Colonic mucosa (tissue), 4 donors: ENCODE results near the gene SIRT7. TPM values are rescaled to one million over a fixed set of nuclear protein-coding genes. Genes with fewer than 3 reads are reported as not detected.

ENCODE experiments used
- DNase-seq: peaks from one replicate; pipeline ENCODE4 v3.0.0-alpha.2; 2020
- H3K27ac ChIP-seq: fragments of 200-600 bp; one replicate; pipeline ENCODE4 v1.8.0; 2021
- H3K27me3 ChIP-seq: fragments of 200-600 bp; one replicate; pipeline ENCODE4 v1.8.0; 2021
- H3K36me3 ChIP-seq: fragments of 200-600 bp; one replicate; pipeline ENCODE4 v1.8.0; 2021
- H3K4me1 ChIP-seq: fragments of 200-600 bp; one replicate; pipeline ENCODE4 v1.8.0; 2021; ENCODE audit warnings: mild to moderate bottlenecking
- H3K4me3 ChIP-seq: fragments of 200-600 bp; one replicate; pipeline ENCODE4 v1.8.0; 2021
- H3K9ac ChIP-seq, 2 donors: one replicate each; pipeline ENCODE4 v1.7.0; 2013; ENCODE audit warnings: control low read depth in 2 of 2, low read depth in 2 of 2, low read length in 2 of 2
- H3K9me3 ChIP-seq: fragments of 200-600 bp; one replicate; pipeline ENCODE4 v1.8.0; 2021
- CTCF ChIP-seq: fragments of 200-600 bp; IDR thresholded peaks from one replicate; pipeline ENCODE4 v1.8.0; 2022; ENCODE audit warnings: antibody characterized with exemption, mild to moderate bottlenecking
- intact Hi-C: fragments of 100-400 bp; cut with DNase I; formaldehyde crosslinking; loops from one replicate; pipeline ENCODE4 v1.14.1; 2022
- total RNA-seq, 2 donors: library from RNA; stranded (reverse); fragmentation: NEBNext Ultra II Directional in 1 of 2; extraction: Animal tissue kit (Norgen Biotek cat#: 25700) in 1 of 2; gene quantifications; one replicate each; pipeline ENCODE4 v1.2.1, GENCODE V29; 2021
- donor health status: healthy.
- donor health status: DM: no; HTN: no; CAD: no.
- donor health status: DM: no; HTN: no; CAD: no.

The SIRT7 gene
- total RNA-seq, 2 donors from 2014 or later = 43.3 to 81.9 TPM

GRCh38 chr17:81942167-81942553, 24.2 kb upstream of the SIRT7 start:
- H3K36me3 ChIP-seq = no peaks in the 10 kb centered on the region
- H3K9me3 ChIP-seq = no peaks in the 10 kb centered on the region
- H3K27ac ChIP-seq = no peak overlapping the region
- no peak for TF ChIP-seq CTCF
- H3K4me1 ChIP-seq = peaks cover 4% of the 10 kb centered on the region
- intact Hi-C loops = no loop called here
- H3K9ac ChIP-seq = no peak overlapping the region
- peaks cover 11% of the 10 kb centered on the region for H3K27me3 ChIP-seq
- H3K4me3 ChIP-seq = no peak overlapping the region
- no peak for DNase-seq

GRCh38 chr17:81941484-81942166, 23.6 kb upstream of the SIRT7 start:
- no peak for TF ChIP-seq CTCF
- H3K9ac ChIP-seq = peak overlapping the region in 1 of 2 donors; percentile 43
- H3K27ac ChIP-seq = no peak overlapping the region
- peaks cover 4% of the 10 kb centered on the region for H3K4me1 ChIP-seq
- intact Hi-C loops = no loop called here
- no peaks in the 10 kb centered on the region for H3K9me3 ChIP-seq
- peaks cover 11% of the 10 kb centered on the region for H3K27me3 ChIP-seq
- DNase-seq = no peak
- H3K4me3 ChIP-seq = no peak overlapping the region
- H3K36me3 ChIP-seq = no peaks in the 10 kb centered on the region

- H3K36me3 ChIP-seq = no peaks in the 10 kb centered on the region
- DNase-seq = no peak
- no peaks in the 10 kb centered on the region for H3K9me3 ChIP-seq
- H3K27me3 ChIP-seq = peaks cover 11% of the 10 kb centered on the region
- intact Hi-C loops = no loop called here
- H3K9ac ChIP-seq = peak overlapping the region in 1 of 2 donors; percentile 43
- no peak overlapping the region for H3K27ac ChIP-seq
- peaks cover 4% of the 10 kb centered on the region for H3K4me1 ChIP-seq
- no peak overlapping the region for H3K4me3 ChIP-seq
- TF ChIP-seq CTCF = no peak
Measured at GRCh38 chr17:81940538-81941483, 22.8 kb upstream of the SIRT7 start.

- no peaks in the 10 kb centered on the region for H3K36me3 ChIP-seq
- no peak for TF ChIP-seq CTCF
- H3K4me1 ChIP-seq = peaks cover 4% of the 10 kb centered on the region
- intact Hi-C loops = no loop called here
- no peak for DNase-seq
- no peak overlapping the region for H3K9ac ChIP-seq
- peaks cover 11% of the 10 kb centered on the region for H3K27me3 ChIP-seq
- no peak overlapping the region for H3K4me3 ChIP-seq
- H3K27ac ChIP-seq = no peak overlapping the region
- no peaks in the 10 kb centered on the region for H3K9me3 ChIP-seq
Measured at GRCh38 chr17:81939881-81940385, 22.0 kb upstream of the SIRT7 start.

- H3K27ac ChIP-seq = no peak overlapping the region
- intact Hi-C loops = no loop called here
- no peak overlapping the region for H3K4me3 ChIP-seq
- peaks cover 11% of the 10 kb centered on the region for H3K27me3 ChIP-seq
- H3K4me1 ChIP-seq = peaks cover 4% of the 10 kb centered on the region
- no peak overlapping the region for H3K9ac ChIP-seq
- no peak for TF ChIP-seq CTCF
- H3K9me3 ChIP-seq = no peaks in the 10 kb centered on the region
- DNase-seq = no peak
- no peaks in the 10 kb centered on the region for H3K36me3 ChIP-seq
Measured at GRCh38 chr17:81939218-81939617, 21.2 kb upstream of the SIRT7 start.
